ENCODE data around the gene MYL2.

DNA sequence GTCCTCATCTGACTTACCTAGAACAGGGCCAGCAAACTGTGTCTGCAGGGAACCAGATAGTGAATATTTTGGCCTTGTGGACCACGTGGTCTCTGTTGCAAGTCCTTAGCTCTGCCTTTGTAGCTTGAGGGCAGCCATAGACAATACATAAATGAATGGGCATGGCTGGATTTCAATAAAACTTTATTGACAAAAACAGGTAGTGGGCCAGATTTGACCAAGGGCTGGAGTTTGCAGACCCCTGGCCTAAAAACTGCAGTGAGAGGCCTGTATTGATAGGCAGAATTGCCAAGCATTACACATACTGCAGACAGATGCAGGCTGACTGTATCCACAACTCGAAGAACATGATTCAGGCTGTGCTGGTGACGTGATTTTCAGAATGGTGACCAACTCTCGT lies 48.3 kb downstream of the MYL2 start:
- TF ChIP-seq, protein P1, sequence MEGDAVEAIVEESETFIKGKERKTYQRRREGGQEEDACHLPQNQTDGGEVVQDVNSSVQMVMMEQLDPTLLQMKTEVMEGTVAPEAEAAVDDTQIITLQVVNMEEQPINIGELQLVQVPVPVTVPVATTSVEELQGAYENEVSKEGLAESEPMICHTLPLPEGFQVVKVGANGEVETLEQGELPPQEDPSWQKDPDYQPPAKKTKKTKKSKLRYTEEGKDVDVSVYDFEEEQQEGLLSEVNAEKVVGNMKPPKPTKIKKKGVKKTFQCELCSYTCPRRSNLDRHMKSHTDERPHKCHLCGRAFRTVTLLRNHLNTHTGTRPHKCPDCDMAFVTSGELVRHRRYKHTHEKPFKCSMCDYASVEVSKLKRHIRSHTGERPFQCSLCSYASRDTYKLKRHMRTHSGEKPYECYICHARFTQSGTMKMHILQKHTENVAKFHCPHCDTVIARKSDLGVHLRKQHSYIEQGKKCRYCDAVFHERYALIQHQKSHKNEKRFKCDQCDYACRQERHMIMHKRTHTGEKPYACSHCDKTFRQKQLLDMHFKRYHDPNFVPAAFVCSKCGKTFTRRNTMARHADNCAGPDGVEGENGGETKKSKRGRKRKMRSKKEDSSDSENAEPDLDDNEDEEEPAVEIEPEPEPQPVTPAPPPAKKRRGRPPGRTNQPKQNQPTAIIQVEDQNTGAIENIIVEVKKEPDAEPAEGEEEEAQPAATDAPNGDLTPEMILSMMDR (conservative IDR thresholded peaks at IDR 0.05; ENCODE audit: low read depth in 2 of 2): no peak
- TF ChIP-seq POLR2AphosphoS5 (IDR thresholded peaks at IDR 0.05; ENCODE audit: low read depth): no peak
- no peak for TF ChIP-seq EZH2 (IDR thresholded peaks at IDR 0.05; ENCODE audit: low read depth, unreplicated experiment)
- TF ChIP-seq, protein P2, sequence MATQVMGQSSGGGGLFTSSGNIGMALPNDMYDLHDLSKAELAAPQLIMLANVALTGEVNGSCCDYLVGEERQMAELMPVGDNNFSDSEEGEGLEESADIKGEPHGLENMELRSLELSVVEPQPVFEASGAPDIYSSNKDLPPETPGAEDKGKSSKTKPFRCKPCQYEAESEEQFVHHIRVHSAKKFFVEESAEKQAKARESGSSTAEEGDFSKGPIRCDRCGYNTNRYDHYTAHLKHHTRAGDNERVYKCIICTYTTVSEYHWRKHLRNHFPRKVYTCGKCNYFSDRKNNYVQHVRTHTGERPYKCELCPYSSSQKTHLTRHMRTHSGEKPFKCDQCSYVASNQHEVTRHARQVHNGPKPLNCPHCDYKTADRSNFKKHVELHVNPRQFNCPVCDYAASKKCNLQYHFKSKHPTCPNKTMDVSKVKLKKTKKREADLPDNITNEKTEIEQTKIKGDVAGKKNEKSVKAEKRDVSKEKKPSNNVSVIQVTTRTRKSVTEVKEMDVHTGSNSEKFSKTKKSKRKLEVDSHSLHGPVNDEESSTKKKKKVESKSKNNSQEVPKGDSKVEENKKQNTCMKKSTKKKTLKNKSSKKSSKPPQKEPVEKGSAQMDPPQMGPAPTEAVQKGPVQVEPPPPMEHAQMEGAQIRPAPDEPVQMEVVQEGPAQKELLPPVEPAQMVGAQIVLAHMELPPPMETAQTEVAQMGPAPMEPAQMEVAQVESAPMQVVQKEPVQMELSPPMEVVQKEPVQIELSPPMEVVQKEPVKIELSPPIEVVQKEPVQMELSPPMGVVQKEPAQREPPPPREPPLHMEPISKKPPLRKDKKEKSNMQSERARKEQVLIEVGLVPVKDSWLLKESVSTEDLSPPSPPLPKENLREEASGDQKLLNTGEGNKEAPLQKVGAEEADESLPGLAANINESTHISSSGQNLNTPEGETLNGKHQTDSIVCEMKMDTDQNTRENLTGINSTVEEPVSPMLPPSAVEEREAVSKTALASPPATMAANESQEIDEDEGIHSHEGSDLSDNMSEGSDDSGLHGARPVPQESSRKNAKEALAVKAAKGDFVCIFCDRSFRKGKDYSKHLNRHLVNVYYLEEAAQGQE (IDR thresholded peaks at IDR 0.05; ENCODE audit: unreplicated experiment): no peak
- TF ChIP-seq ZNF114 (CRISPR knock-in tag; IDR thresholded peaks at IDR 0.05): no peak
- no peak for TF ChIP-seq EZH2phosphoT487 (IDR thresholded peaks at IDR 0.05; ENCODE audit: unreplicated experiment)
- no peak for TF ChIP-seq CREB1 (CRISPR knock-in tag; IDR thresholded peaks at IDR 0.05; ENCODE audit: low read depth)
